Stimulated activated CD4-positive, alpha-beta T cell treated with anti-CD3 and anti-CD28 coated beads, Interleukin-15, amount 100 ng/mL, for 1 hour (primary cell): Measurements from ENCODE around the gene MORC3.
A peak's percentile ranks its signal among the peaks of the same experiment; 100 is the strongest.
"Not testable (repeated sequence)": the region's sequence is repeated elsewhere in the genome, so short reads cannot be mapped to it uniquely, and the experiment has no call there.

Source experiments
- DNase-seq, 2 donors: peaks; one replicate each; pipeline ENCODE4 v3.0.0-alpha.2; 2020; ENCODE audit warnings: low read depth in 1 of 2, low spot score in 1 of 2

The MORC3 gene, protein sequence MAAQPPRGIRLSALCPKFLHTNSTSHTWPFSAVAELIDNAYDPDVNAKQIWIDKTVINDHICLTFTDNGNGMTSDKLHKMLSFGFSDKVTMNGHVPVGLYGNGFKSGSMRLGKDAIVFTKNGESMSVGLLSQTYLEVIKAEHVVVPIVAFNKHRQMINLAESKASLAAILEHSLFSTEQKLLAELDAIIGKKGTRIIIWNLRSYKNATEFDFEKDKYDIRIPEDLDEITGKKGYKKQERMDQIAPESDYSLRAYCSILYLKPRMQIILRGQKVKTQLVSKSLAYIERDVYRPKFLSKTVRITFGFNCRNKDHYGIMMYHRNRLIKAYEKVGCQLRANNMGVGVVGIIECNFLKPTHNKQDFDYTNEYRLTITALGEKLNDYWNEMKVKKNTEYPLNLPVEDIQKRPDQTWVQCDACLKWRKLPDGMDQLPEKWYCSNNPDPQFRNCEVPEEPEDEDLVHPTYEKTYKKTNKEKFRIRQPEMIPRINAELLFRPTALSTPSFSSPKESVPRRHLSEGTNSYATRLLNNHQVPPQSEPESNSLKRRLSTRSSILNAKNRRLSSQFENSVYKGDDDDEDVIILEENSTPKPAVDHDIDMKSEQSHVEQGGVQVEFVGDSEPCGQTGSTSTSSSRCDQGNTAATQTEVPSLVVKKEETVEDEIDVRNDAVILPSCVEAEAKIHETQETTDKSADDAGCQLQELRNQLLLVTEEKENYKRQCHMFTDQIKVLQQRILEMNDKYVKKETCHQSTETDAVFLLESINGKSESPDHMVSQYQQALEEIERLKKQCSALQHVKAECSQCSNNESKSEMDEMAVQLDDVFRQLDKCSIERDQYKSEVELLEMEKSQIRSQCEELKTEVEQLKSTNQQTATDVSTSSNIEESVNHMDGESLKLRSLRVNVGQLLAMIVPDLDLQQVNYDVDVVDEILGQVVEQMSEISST

GRCh38 chr21:36319767-36320420 lies at the start of gene MORC3:
MORC3 (plus strand) TSS chr21:36320197; CDS start chr21:36320265, 68 bp downstream.
- DNase-seq: peak; percentile 97 to 99

DNA sequence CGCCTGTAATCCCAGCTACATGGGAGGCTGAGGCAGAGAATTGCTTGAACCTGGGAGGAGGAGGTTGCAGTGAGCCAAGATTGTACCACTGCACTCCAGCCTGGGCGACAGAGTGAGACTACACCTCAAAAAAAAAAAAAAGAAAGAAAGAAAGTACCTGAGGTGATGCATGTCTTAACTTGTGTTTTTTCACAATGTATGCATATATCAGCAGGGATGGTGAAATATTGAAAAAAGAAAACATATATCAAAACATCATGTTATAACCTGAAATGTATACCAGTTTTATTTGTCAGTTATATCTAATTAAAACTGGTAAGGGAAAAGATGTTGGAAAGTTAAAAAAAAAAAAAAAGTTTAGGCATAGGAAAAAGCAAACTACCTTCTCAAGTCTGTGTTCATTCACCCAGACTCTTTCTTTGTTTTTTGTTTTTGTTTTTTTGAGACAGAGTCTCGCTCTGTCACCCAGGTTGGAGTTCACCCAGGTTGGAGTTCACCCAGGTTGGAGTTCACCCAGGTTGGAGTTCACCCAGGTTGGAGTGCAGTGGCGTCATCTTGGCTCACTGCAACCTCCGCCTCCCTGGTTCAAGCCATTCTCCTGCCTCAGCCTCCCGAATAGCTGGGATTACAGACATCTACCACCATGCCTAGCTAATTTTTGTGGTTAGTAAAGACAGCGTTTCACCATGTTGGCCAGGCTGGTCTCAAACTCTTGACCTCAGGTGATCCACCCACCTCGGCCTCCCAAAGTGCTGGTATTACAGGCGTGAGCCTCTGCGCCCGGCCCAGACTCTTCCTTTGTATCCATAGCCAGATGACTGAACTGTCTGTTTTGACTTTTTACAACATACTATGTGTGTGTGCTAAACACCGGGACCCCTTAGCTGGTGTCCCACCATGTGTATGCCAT lies 49.0 kb upstream of the MORC3 start:
- DNase-seq: not testable (repeated sequence)

DNA sequence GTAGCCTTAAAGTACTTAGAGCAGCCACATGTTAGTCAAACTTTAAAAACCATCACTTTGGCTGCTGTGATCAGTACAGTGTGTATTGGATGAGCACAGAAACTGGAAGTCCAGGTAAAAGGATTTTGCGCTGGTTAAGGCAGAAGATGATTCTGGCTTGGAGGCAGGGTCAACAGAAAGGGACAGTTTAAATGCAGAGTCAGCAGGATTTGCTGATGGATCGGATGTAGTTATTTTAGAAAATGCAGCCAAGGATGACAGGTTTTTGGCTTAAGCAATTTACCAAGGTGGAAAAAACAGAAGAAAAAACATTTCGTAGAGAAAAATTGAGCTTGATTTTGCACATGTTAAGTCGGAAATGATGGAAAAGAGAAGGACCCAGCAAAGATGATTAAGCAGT lies 45.9 kb upstream of the MORC3 start:
- no peak for DNase-seq

- DNase-seq: no peak
Observed at GRCh38 chr21:36282568-36283230, 37.3 kb upstream of the MORC3 start.

DNA sequence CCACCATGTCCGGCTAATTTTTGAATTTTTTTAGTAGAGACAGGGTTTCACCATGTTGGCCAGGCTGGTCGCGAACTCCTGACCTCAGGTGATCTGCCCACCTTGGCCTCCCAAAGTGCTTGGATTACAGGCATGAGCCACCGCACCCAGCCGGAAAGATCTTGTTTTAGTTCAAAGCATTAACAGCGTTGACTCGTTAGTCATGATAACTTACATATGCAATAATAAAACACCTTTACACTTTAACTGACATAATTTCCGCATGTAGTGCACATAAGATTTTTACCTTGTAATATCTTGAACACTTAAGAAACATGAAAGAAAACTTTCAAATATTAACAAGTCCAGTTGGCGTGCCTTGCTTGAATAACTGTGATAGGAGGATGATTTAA lies 36.8 kb upstream of the MORC3 start:
- DNase-seq: not testable (repeated sequence)

- no peak for DNase-seq
Observed at GRCh38 chr21:36288651-36289243, 31.2 kb upstream of the MORC3 start.

GRCh38 chr21:36291509-36291908 lies 28.5 kb upstream of the MORC3 start:
- DNase-seq: no peak

GRCh38 chr21:36297406-36297937 lies 22.5 kb upstream of the MORC3 start:
- DNase-seq: no peak

DNA sequence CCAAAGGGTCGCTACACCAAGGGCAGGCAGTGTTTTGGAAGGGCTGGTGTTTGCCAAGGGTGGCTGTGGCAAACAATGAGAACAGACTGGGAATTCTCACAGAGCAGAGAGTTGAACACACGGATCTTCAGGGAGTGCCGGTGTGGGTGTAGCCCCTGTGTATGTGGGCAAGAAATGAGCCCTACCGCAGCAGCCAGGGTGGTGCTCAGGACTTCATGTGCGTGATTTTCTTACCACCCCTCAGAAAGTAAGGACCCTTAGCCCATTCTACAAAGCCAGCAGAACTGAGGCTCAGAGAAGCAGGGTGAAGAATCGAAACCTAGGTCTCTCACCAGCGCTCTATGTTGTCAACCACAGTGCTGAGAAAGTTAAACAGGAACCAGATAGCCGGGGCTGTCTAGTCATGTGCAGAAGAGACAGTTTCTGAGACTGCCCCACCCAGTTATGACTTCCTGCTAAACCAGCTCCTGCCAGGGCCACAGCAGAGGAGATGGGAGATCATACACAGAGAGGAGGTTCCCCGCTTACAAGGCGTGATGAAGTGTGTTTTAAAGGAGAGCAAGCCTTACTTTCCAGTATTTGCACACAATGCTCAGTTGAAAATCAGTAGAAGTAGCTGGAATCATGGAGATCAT lies 21.9 kb upstream of the MORC3 start:
- peak in 1 of 2 donors; percentile 51 for DNase-seq

DNA sequence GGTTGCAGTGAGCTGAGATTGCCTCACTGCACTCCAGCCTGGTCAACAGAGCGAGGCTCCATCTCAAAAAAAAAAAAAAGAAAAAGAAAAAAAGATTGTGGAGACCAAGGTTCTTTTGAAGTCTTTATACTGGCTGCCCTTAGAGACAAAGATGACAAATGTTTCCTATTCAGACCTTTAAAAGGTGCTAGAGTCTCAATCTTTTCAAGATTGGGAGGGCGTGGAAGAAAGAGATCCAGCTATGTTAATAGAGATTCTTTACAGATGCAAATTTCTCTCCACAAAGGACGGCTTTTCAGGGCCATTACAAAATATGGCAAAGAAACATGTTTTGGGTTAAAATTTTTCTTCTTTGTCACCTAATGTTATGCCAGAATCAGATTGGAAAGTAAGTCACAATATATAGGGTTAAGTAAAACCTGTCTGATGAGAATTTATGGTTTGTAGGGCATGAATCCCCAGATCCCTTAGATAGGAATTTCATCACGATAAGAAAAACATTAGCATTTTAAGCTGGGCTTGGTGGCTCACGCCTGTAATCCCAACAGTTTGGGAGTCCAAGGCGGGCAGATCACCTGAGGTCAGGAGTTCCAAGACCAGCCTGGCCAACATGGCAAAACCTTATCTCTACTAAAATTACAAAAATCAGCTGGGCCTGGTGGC lies 13.0 kb upstream of the MORC3 start:
- no peak for DNase-seq

DNA sequence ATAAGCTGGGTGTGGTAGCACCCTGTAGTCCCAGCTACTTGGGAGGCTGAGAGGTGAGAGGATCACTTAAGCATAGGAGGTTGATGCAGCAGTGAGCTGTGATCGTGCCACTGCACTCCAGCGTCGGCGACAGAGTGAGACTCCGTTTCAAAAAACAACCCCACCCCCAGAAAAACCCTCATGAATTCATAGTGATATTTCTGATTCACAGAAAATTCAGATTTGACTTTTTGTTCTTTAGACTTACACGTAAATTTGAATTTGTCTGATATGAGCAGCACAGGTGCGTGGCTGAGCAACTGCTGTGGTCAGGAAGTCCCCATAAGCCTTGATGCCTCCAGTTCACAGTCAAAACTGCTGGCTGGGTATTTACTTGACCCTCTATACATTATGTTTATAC lies 10.0 kb upstream of the MORC3 start:
- DNase-seq: peak in 1 of 2 donors; percentile 10

DNA sequence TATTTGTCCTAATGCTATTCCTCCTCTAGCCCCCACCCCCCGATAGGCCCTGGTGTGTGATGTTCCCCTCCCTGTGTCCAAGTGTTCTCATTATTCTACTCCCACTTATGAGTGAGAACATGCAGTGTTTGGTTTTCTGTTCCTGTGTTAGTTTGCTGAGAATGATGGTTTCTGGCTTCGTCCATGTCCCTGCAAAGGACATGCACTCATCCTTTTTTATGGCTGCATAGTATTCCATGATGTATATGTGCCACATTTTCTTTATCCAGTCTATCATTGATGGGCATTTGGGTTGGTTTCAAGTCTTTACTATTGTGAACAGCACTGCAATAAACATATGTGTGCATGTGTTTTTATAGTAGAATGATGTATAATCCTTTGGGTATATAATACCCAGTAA lies 6.6 kb upstream of the MORC3 start:
- DNase-seq: not testable (repeated sequence)

DNA sequence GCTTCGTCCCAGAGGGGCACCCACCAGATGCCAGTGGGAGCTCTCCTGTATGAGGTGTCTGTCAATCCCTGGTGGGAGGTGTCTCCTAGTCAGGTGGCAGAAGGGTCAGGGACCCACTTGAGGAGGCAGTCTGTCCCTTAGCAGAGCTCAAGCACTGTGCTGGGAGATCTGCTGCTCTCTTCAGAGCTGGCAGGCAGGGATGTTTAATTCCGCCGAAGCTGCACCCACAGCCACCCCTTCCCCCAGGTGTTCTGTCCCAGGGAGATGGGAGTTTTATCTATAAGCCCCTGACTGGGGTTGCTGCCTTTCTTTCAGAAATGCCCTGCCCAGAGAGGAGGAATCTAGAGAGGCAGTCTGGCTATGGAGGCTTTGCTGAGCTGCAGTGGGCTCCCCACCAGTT lies 4.0 kb upstream of the MORC3 start:
- not testable (repeated sequence) for DNase-seq

- no peak for DNase-seq
Observed at GRCh38 chr21:36316872-36317484, 3.0 kb upstream of the MORC3 start.

- not testable (repeated sequence) for DNase-seq
Observed at GRCh38 chr21:36319406-36319766, 611 bp upstream of the MORC3 start.

DNA sequence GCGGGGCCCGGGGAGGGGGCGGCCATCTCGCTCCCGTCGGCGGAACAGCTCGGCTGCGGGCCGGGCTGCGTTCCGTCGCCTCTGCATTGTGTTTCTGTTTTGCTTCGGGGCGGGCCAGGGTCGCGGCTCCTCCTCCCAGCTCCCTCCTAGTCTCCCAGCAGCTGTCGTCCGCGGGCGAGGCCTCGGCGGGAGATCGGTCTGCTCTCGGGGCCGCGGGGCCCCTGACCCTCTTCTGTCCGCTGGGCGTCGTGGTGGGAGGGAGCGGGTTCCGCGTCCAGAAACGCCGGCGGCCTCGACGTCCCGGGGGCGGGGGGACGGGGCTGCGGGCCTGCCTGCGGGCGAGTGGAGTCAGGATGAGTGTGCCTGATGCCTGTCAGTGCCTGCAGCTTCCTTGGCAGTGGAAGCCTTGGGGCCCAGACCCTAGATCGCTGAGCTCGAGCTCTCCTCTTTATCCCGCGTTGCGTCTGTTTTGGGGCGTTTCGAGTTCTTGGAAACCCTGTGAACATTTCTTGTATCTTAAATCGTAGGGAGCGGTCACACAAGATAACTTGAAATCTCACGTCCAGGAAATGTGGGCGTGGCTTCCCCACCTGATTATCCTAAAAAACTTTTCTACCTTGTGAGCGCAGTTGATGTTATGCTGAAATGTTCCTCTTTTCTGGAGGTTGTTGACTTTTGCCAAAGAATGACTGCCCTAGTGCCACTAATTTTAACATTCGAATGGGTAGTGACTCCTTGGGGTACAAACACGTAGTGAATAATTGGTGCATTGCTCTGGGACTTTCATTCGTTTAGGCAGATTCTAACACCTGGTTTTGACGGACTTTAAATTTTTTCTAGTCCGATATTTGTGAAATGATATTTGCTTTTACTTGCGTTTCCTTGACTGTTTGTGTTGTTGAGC lies 676 bp downstream of the MORC3 start:
- peak in 1 of 2 donors; percentile 29 for DNase-seq
